ENCODE data around the gene APOBEC3B.
"Not testable (repeated sequence)": the region's sequence is repeated elsewhere in the genome, so short reads cannot be mapped to it uniquely, and the experiment has no call there.

The APOBEC3B gene

DNA sequence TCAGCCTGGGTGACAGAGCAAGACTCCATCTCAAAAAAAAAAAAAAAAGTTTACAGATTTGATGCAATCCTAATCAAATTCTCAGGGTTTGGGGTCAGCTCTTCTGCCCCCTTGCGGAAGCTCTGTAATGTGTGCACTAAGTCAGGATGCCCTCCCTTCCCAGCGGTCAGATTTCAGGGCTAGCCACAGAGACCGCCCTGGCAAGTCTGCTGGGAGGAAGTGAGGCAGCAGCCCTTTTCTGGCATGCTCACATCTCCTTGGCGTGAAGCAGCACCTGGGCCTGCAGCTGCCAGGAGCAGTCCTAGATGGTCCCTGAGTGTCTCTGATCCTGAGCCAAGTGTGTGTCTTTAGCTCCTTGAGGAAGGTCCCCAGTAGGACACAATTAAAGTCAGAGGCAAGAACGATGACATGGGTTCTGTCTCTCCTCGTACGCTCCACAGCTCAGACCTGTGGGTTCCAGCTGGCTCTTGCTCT is 21.1 kb downstream of the APOBEC3B start:
- peak; percentile 58 for DNase-seq

DNA sequence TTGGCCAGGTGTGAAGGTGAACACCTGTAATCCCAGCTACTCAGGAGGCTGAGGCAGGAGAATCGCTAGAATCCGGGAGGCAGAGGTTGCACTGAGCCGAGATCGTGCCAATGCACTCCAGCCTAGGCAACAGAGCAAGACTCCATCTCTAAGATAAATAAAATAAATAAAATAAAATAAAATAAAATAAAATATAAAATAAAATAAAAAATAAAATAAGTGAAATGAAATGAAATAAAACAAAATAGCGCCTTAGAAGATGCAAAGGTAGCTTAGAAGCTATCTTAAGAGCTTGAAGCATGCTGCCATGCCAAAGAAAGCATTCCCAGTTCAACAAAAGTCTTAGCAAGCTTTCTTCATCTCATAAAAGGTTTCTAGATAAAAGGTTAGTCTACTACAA is 25.0 kb downstream of the APOBEC3B start:
- no peak for DNase-seq

DNA sequence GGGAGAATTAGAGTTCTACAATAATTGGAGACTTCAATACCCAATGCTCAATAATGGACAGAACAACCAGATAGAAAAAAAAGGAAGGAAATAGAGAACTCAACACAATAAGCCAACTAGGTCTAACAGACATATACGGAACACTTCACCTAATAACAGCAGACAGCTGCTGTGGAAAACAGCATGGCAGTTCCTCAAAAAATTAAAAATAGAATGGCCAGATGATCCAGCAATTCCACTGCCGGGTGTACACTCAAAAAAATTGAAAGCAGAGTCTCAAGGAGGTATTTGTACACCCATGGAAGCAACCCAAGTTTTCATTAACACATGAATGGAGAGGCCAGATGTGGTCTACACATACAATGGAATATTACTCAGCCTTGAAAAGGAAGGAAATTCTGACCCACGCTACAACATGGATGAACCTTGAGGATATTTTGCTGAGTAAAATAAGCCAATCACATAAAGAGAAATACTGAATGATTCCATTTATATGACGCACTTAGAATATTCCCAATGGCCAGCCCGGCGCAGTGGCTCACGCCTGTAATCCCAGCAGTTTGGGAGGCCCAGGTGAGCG is 26.2 kb downstream of the APOBEC3B start:
- DNase-seq = not testable (repeated sequence)

DNA sequence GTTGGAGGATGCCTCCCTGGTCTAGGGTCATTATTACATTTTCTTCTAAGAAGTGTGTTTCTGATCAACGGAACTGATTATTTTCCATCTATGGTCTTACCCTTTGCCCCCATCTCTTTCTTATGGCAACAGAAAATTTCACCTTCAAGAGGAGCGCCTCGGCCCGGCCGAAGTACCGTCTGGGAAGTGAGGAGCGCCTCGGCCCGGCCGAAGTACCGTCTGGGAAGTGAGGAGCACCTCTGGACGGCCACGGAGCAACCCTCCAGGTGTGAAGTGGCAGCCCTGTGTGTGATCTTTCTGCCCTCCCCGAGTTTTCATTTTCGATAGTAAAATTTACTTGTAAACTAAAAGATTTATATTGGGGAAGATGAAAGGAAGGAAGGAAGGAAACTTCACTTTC is 28.8 kb downstream of the APOBEC3B start:
- no peak for DNase-seq

- DNase-seq = no peak
Measured at GRCh38 chr22:39012533-39013511, 30.7 kb downstream of the APOBEC3B start.

DNA sequence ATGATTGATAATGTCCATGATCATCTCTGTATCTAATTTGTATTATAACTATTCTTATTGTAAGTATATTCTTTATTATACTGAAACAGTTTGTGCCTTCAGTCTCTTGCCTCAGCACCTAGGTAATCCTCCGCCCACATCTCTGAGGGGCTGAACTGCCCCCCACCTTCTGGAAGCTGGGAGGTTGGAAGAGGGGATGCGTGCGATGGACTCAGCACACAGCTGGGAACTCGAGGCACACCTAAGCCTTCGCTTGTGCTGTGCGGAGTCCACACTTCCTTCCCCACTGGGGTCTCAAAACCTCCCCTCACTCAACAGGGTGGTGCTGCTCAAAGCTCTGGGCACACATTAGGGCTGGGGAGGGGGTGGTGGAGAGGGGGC is 31.4 kb downstream of the APOBEC3B start:
- DNase-seq = not testable (repeated sequence)

DNA sequence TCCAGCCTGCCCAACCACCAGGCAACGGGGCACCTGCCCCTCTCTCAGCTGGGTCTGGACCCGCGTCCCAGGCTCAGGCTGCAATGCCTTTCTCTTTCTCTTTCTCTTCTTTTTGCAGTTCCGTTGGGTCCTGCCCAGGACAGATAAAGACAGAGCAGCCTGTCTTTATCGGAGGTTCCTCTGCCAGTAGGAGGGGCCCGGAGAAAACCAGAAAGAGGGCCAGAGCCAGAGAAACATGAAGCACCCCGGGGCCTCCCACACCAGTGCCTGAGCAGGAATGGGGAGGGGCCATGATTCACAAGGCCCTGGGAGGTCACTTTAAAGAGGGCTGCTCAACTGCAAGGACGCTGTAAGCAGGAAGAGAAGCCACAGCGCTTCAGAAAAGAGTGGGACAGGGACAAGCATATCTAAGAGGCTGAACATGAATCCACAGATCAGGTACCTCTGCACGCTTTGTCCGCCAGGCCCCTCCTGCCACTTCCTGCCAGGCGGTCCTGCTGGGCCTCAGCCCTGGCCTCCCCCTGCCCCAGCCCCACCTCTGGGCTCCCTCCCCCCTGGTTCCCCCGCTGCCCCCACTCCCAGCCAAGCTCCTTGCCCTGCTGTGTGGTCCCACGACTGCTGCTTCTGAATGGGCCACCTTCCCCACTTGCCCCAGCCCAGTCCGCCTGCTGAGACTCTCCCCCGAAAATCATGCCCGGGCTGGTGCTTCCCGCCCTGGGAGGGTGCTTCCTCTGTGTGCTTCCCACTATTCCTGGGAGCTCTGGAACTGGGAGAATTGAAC is 32.0 kb downstream of the APOBEC3B start, which contains the start of gene APOBEC3C:
TSS of gene APOBEC3C (plus strand) at position 316 of the 781 bp plus-strand sequence. CDS start at position 422, 106 bp downstream.
- DNase-seq = peak; percentile 76

DNA sequence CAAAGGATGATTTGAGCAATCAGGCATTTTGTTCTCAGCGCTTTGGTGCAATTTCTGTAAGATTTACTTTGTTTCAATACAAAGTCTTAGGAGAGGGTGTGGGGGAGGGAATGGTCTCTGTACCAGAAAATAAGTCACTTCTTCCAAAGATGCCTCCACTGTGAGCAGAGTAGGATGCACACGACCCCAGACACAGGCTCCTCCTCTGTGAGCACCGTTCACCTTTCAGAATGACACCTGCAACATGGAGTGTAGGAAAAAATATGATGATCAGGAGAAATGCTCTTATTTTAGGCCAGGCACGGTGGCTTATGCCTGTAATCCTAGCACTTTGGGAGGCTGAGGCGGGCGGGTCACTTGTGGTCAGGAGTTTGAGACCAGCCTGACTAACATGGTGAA is 32.6 kb downstream of the APOBEC3B start:
- not testable (repeated sequence) for DNase-seq

- DNase-seq = no peak
Measured at GRCh38 chr22:39016592-39016991, 34.4 kb downstream of the APOBEC3B start.

DNA sequence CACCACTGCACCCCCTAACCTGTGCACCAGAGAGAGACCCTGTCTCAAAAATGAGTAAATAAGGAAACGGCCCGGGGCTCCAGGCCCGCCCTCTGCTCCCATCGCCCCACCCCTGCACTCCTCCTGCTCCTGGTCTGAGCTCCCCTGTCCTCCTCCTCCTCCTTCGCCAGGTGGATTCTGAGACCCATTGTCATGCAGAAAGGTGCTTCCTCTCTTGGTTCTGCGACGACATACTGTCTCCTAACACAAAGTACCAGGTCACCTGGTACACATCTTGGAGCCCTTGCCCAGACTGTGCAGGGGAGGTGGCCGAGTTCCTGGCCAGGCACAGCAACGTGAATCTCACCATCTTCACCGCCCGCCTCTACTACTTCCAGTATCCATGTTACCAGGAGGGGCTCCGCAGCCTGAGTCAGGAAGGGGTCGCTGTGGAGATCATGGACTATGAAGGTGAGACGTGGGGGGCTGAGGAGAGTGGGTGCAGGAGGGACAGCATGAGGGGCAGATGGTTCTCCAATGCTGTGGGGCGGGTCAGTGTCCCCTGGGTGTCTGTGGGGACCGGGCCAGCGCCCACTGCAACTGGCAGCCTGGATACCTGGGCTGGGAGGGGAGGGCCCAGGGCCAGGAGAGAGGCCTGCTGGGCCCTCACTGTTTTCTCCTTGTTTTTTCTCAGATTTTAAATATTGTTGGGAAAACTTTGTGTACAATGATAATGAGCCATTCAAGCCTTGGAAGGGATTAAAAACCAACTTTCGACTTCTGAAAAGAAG is 35.6 kb downstream of the APOBEC3B start:
- no peak for DNase-seq

GRCh38 chr22:39020021-39020651 is 38.0 kb downstream of the APOBEC3B start:
- DNase-seq = not testable (repeated sequence)

DNA sequence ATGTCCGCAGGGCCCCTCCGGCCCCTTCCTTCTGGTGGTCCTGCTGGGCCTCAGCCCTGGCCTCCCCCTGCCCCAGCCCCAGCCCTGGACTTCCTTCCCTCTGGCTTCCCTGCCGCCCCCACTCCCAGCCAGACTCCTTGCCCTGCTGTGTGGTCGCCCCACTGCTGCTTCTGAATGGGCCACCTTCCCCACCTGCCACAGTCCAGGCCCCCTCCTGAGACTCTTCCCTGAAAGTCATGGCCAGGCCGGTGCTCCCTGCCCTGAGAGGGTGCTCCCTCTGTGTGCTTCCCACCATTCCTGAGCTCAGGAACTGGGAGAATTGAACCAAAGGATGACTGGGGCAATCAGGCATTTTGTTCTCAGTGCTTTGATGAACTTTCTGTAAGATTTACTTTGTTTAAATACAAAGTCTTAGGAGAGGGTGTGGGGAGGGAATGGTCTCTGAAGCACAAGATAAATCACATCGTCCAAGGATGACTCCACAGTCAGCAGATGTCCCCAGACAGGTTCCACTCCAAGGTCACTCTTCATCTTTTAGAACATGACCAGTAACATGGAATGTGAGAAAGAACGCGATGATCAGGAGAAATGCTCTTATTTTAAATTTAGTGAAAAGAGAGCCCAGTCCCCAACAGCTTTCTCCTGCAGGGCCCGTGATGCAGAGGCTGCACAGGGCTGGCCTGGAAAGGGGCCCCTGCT is 39.6 kb downstream of the APOBEC3B start:
- no peak for DNase-seq

GRCh38 chr22:39024519-39025308 is 42.6 kb downstream of the APOBEC3B start:
- DNase-seq = no peak

DNA sequence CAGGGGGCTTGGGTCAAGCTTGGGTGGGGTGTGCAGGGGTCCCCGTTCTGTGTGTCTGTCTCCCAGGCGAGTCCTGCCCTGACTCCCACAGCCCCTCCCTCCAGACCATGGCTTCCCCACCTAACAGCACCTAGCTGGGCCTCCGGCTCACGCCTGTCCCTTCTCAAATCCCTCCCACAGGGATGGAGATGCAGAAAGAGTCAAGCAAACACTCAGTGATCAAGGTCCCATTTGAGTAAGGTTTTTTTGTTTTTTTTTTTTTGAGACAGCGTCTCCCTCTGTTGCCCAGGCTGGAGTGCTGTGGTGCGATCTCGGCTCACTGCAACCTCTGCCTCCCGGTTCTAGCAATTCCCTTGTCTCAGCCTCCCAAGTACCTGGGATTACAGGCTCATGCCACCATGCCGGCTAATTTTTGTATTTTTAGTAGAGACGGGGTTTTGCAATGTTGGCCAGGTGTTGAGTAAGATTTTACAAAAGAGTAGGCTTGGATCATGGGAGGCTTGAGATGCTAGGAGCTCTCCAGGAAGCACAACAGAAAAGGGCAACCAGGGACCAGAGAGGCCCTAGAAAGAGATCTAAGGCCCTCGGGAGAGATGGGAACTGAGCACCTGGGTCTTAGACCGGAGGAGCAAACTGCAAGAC is 44.5 kb downstream of the APOBEC3B start:
- no peak for DNase-seq

GRCh38 chr22:39027717-39028116 is 45.6 kb downstream of the APOBEC3B start:
- no peak for DNase-seq

GRCh38 chr22:39028281-39028680 is 46.1 kb downstream of the APOBEC3B start:
- no peak for DNase-seq

DNA sequence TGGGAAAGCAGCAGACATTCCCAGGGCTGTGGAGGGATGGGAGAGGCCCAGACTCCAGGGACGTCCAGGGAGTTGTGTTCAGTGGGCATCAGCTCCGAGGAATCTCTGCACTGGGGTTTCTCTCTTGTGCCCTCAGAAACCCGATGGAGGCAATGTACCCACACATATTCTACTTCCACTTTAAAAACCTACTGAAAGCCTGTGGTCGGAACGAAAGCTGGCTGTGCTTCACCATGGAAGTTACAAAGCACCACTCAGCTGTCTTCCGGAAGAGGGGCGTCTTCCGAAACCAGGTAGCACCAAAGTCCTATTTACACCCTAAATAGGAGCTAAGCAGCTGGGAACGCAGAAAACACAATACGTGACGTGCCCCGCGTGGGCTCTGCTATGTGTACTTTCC is 47.1 kb downstream of the APOBEC3B start:
- DNase-seq = no peak

GRCh38 chr22:39030705-39031104 is 48.6 kb downstream of the APOBEC3B start:
- no peak for DNase-seq

DNA sequence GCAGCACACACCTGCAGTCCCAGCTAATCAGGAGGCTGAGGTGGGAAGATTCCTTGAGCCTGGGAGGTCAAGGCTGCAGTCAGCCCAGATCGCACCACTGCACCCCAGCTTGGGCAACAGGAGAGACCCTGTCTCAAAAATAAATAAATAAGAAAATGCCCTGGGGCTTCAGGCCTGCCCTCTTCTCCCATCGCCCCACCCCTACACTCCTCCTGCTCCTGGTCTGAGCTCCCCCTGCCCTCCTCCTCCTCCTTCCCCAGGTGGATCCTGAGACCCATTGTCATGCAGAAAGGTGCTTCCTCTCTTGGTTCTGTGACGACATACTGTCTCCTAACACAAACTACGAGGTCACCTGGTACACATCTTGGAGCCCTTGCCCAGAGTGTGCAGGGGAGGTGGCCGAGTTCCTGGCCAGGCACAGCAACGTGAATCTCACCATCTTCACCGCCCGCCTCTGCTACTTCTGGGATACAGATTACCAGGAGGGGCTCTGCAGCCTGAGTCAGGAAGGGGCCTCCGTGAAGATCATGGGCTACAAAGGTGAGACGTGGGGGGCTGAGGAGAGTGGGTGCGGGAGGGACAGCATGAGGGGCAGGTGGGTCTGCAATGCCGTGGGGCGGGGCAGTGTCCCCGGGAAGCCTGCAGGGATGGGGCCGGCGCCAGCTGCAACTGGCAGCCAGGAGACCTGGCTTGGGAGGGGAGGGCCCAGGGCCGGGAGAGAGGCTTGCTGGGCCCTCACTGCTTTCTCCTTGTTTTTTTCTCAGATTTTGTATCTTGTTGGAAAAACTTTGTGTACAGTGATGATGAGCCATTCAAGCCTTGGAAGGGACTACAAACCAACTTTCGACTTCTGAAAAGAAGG is 49.5 kb downstream of the APOBEC3B start:
- DNase-seq = not testable (repeated sequence)

Measured in NCI-H226 (cell line).